HG03460 (cell line): ENCODE results near the gene MYO5A.

Experiments used
- ATAC-seq: cut with Tn5 transposase; IDR thresholded peaks from one replicate; pipeline ENCODE4 v1.9.1; 2021; ENCODE audit not compliant: unreplicated experiment

The MYO5A gene

GRCh38 chr15:52378746-52379394 lies 149.8 kb downstream of the MYO5A start:
- ATAC-seq = peak; percentile 51

GRCh38 chr15:52370010-52370409 lies 158.7 kb downstream of the MYO5A start:
- ATAC-seq = no peak

- ATAC-seq = no peak
These were observed 159.2 kb downstream of the MYO5A start for GRCh38 chr15:52369455-52369854.

- no peak for ATAC-seq
These were observed 159.7 kb downstream of the MYO5A start for GRCh38 chr15:52369030-52369429.

- ATAC-seq = no peak
These were observed 160.3 kb downstream of the MYO5A start for GRCh38 chr15:52368402-52368801.

- ATAC-seq = no peak
These were observed 166.2 kb downstream of the MYO5A start for GRCh38 chr15:52362497-52362896.

- ATAC-seq = no peak
These were observed 166.6 kb downstream of the MYO5A start for GRCh38 chr15:52361975-52362494.

- no peak for ATAC-seq
These were observed 167.2 kb downstream of the MYO5A start for GRCh38 chr15:52361494-52361893.

- ATAC-seq = no peak
These were observed 168.2 kb downstream of the MYO5A start for GRCh38 chr15:52360229-52361203.

- ATAC-seq = no peak
These were observed 169.0 kb downstream of the MYO5A start for GRCh38 chr15:52359722-52360121.

GRCh38 chr15:52357949-52358348 lies 170.7 kb downstream of the MYO5A start:
- no peak for ATAC-seq

- no peak for ATAC-seq
These were observed 176.6 kb downstream of the MYO5A start for GRCh38 chr15:52352086-52352485.

GRCh38 chr15:52351206-52351908 lies 177.3 kb downstream of the MYO5A start:
- ATAC-seq = no peak

- no peak for ATAC-seq
These were observed 178.3 kb downstream of the MYO5A start for GRCh38 chr15:52350423-52350822.

- ATAC-seq = no peak
These were observed 179.5 kb downstream of the MYO5A start for GRCh38 chr15:52349052-52349700.

- ATAC-seq = no peak
These were observed 180.5 kb downstream of the MYO5A start for GRCh38 chr15:52348056-52348745.

- ATAC-seq = no peak
These were observed 184.1 kb downstream of the MYO5A start for GRCh38 chr15:52344592-52344991.

- no peak for ATAC-seq
These were observed 184.8 kb downstream of the MYO5A start for GRCh38 chr15:52343831-52344230.

- ATAC-seq = no peak
These were observed 188.6 kb downstream of the MYO5A start for GRCh38 chr15:52340093-52340492.

- no peak for ATAC-seq
These were observed 189.8 kb downstream of the MYO5A start for GRCh38 chr15:52338891-52339290.
